C4-2B (cell line): ENCODE results near the gene ATP2B2.

Experiments used
- CTCF ChIP-seq: fragments of 450-650 bp; conservative IDR thresholded peaks from 2 replicates; pipeline ENCODE4 v1.5.1; 2017; ENCODE audit warnings: mild to moderate bottlenecking
- ZFX ChIP-seq: fragments of 450-650 bp; IDR thresholded peaks from 2 replicates; pipeline ENCODE4 v1.6.1; 2017

- TF ChIP-seq CTCF, result no peak
- TF ChIP-seq ZFX, result no peak
Observed at GRCh38 chr3:10487988-10488633, 17.3 kb downstream of the ATP2B2 start.
